Gastrocnemius medialis (tissue), 4 donors: ENCODE results near the gene MAG. TPM values are rescaled to one million over a fixed set of nuclear protein-coding genes. Genes with fewer than 3 reads are reported as not detected.

Source experiments
- ATAC-seq, 2 donors: fragments of 150-250 bp; one replicate each; pipeline ENCODE4 v1.9.1; 2016
- DNase-seq, 2 donors: peaks; one replicate each; pipeline ENCODE4 v3.0.0-alpha.2; 2019
- H3K27ac ChIP-seq, 4 donors: fragments of 200-600 bp; sonication (generic); 1 replicate in 1 of 4; 2 replicates in 3 of 4; pipeline ENCODE4 v1.5.1; 2016 to 2018; ENCODE audit warnings: mild to moderate bottlenecking in 2 of 4, moderate library complexity in 1 of 4
- H3K27me3 ChIP-seq, 3 donors: fragments of 200-600 bp; sonication (generic) in 2 of 3; 1 replicate in 1 of 3; 2 replicates in 2 of 3; pipeline versions ENCODE4 v1.5.1 to v1.6.0; 2016 to 2019; ENCODE audit warnings: mild to moderate bottlenecking in 1 of 3, moderate library complexity in 1 of 3
- H3K36me3 ChIP-seq, 2 donors: fragments of 200-600 bp; sonication (generic) in 1 of 2; one replicate each; pipeline ENCODE4 v1.5.1; 2017 to 2018
- H3K4me1 ChIP-seq, 2 donors: fragments of 200-600 bp; sonication (generic) in 1 of 2; one replicate each; pipeline ENCODE4 v1.5.1; 2016 to 2017; ENCODE audit warnings: mild to moderate bottlenecking in 2 of 2
- H3K4me3 ChIP-seq, 4 donors: fragments of 200-600 bp; sonication (generic) in 3 of 4; 1 replicate in 1 of 4; 2 replicates in 3 of 4; pipeline ENCODE4 v1.5.1; 2016 to 2019; ENCODE audit warnings: mild to moderate bottlenecking in 2 of 4
- H3K9me3 ChIP-seq, 3 donors: fragments of 200-600 bp; sonication (generic) in 2 of 3; 1 replicate in 1 of 3; 2 replicates in 2 of 3; pipeline ENCODE4 v1.5.1; 2016 to 2019
- CTCF ChIP-seq, 5 experiments: fragments of 450-650 bp in 3 of 5; fragments of 200-600 bp in 2 of 5; sonication (generic) in 2 of 5; IDR thresholded peaks in 4 of 5; conservative IDR thresholded peaks in 1 of 5; 1 replicate in 4 of 5; 2 replicates in 1 of 5; pipeline ENCODE4 v1.5.1; 2016 to 2019; ENCODE audit warnings: antibody characterized with exemption in 5 of 5, mild to moderate bottlenecking in 3 of 5, moderate library complexity in 3 of 5
- POLR2A ChIP-seq, 2 donors: fragments of 450-650 bp; IDR thresholded peaks; one replicate each; pipeline ENCODE4 v1.6.1; 2017; ENCODE audit warnings: antibody characterized with exemption in 2 of 2, mild to moderate bottlenecking in 2 of 2, moderate library complexity in 2 of 2
- in situ Hi-C, 4 donors: fragments of 200-750 bp; cut with MboI; loops; one replicate each; pipeline versions ENCODE4 v1.15.0 to v1.8.0; 2017; ENCODE audit warnings: low sequenced_read_pairs in 4 of 4
- intact Hi-C: fragments of 100-400 bp; cut with DNase I; formaldehyde crosslinking; loops from one replicate; pipeline ENCODE4 v1.15.1; 2023; ENCODE audit warnings: low total_unique reads
- total RNA-seq, 4 donors: library from RNA; depleted of rRNA; stranded (reverse); fragments of >200 nt; gene quantifications; one replicate each; pipeline versions ENCODE4 v1.1.0 to v1.2.3, GENCODE V29; 2016

Gene MAG
- total RNA-seq, 4 donors from 2014 or later, result 0.24 to 1.5 TPM; not detected in 2

- Histone ChIP-seq H3K27me3 (peaks cover 0 to 6% (median 4%) of the 10 kb centered on the region in 3 donors), H3K4me3 (no peak overlapping the region), H3K9me3 (no peaks in the 10 kb centered on the region), H3K27ac (no peak overlapping the region), H3K36me3 (no peaks in the 10 kb centered on the region), H3K4me1 (no peaks in the 10 kb centered on the region)
- in situ Hi-C loops, result no loop called here
- DNase-seq (no peak), ATAC-seq (no peak)
- intact Hi-C loops, result no loop called here
- TF ChIP-seq POLR2A (IDR thresholded peaks at IDR 0.05), result no peak
- TF ChIP-seq CTCF (IDR thresholded peaks at IDR 0.05 in 4 of 5, conservative IDR thresholded peaks at IDR 0.05 in 1 of 5), result no peak
These were observed 30.1 kb downstream of the MAG start for GRCh38 chr19:35322014-35322413.

- ATAC-seq, result no peak
- in situ Hi-C loops, result no loop called here
- TF ChIP-seq CTCF (IDR thresholded peaks at IDR 0.05 in 4 of 5, conservative IDR thresholded peaks at IDR 0.05 in 1 of 5) (no peak), POLR2A (IDR thresholded peaks at IDR 0.05) (no peak)
These were observed 35.7 kb downstream of the MAG start for GRCh38 chr19:35327642-35328041.

GRCh38 chr19:35328851-35329285 is 36.9 kb downstream of the MAG start, which contains the start of gene CD22:
Gene CD22 (plus strand): TSS chr19:35329187. CDS start chr19:35332041, 2,854 bp downstream.
- Histone ChIP-seq H3K4me3 (no peak within 1 kb of the TSS), H3K27me3 (peaks cover 8 to 11% (median 8%) of the 10 kb centered on the region in 3 donors), H3K36me3 (no peaks in the 10 kb centered on the region), H3K4me1 (no peaks in the 10 kb centered on the region), H3K27ac (no peak within 1 kb of the TSS), H3K9me3 (no peaks in the 10 kb centered on the region)
- in situ Hi-C loops (no loop called here), intact Hi-C loops (no loop called here)
- no peak for ATAC-seq
- no peak for DNase-seq
- no peak for TF ChIP-seq CTCF (IDR thresholded peaks at IDR 0.05 in 4 of 5, conservative IDR thresholded peaks at IDR 0.05 in 1 of 5)
- TF ChIP-seq POLR2A (IDR thresholded peaks at IDR 0.05), result no peak

More at GRCh38 chr19:35327642-35328041, 35.7 kb downstream of the MAG start:
- Histone ChIP-seq H3K36me3 (no peaks in the 10 kb centered on the region), H3K4me3 (no peak overlapping the region), H3K4me1 (no peaks in the 10 kb centered on the region), H3K27ac (no peak overlapping the region), H3K9me3 (no peaks in the 10 kb centered on the region), H3K27me3 (peaks cover 7 to 11% (median 8%) of the 10 kb centered on the region in 3 donors)
- intact Hi-C loops, result no loop called here
- no peak for DNase-seq

- TF ChIP-seq CTCF (IDR thresholded peaks at IDR 0.05 in 4 of 5, conservative IDR thresholded peaks at IDR 0.05 in 1 of 5) (no peak), POLR2A (IDR thresholded peaks at IDR 0.05) (no peak)
- no peak overlapping the region for H3K27ac ChIP-seq
- H3K4me1 ChIP-seq, result no peaks in the 10 kb centered on the region
- in situ Hi-C loops, result no loop called here
- peaks cover 8 to 11% (median 9%) of the 10 kb centered on the region in 3 donors for H3K27me3 ChIP-seq
- ATAC-seq (no peak), DNase-seq (no peak)
- H3K36me3 ChIP-seq, result no peaks in the 10 kb centered on the region
- no peaks in the 10 kb centered on the region for H3K9me3 ChIP-seq
- no peak overlapping the region for H3K4me3 ChIP-seq
- intact Hi-C loops, result no loop called here
These were observed 37.4 kb downstream of the MAG start for GRCh38 chr19:35329323-35329722.

GRCh38 chr19:35330475-35330874 is 38.5 kb downstream of the MAG start:
- in situ Hi-C loops, result no loop called here
- Histone ChIP-seq H3K27ac (no peak overlapping the region), H3K27me3 (peaks cover 8 to 11% (median 9%) of the 10 kb centered on the region in 3 donors), H3K4me3 (no peak overlapping the region), H3K36me3 (no peaks in the 10 kb centered on the region), H3K9me3 (no peaks in the 10 kb centered on the region), H3K4me1 (no peaks in the 10 kb centered on the region)
- intact Hi-C loops, result no loop called here
- DNase-seq, result no peak
- ATAC-seq, result no peak
- TF ChIP-seq POLR2A (IDR thresholded peaks at IDR 0.05), result no peak
- no peak for TF ChIP-seq CTCF (IDR thresholded peaks at IDR 0.05 in 4 of 5, conservative IDR thresholded peaks at IDR 0.05 in 1 of 5)
